ENCODE measurements around the gene BAZ1B.

- TF ChIP-seq CTCF (IDR thresholded peaks at IDR 0.05) (no peak), POLR2A (IDR thresholded peaks at IDR 0.05) (no peak)
Measured at GRCh38 chr7:73432676-73433075, 89.4 kb downstream of the BAZ1B start.

Data from body of pancreas (tissue), 4 donors.